Activated CD8-positive, alpha-beta T cell treated with anti-CD3 and anti-CD28 coated beads, Interleukin-2, amount 10 ng/mL, durations not matched to agents 7 days and 5 days (primary cell): ENCODE data around the gene IL26. TPM values are rescaled to one million over a fixed set of nuclear protein-coding genes. Genes with fewer than 3 reads are reported as not detected.

Experiments used
- ATAC-seq: fragments of 150-1000 bp; cut with Tn5 transposase; one replicate; pipeline ENCODE4 v1.10.0; 2021; ENCODE audit warnings: moderate library complexity
- CTCF ChIA-PET: fragments of 350-600 bp; sonication (Branson Sonifier 250); formaldehyde crosslinking; loops from one replicate; lab custom pipeline; 2021; ENCODE audit warnings: antibody characterized with exemption; lab: Charles Lee
- POLR2A ChIA-PET: fragments of 350-600 bp; sonication (Branson Sonifier 250); formaldehyde crosslinking; loops from one replicate; lab custom pipeline; 2021; ENCODE audit warnings: antibody characterized with exemption; lab: Charles Lee
- DNase-seq: peaks from one replicate; pipeline ENCODE4 v3.0.0-alpha.2; 2020
- H3K27ac Mint-ChIP-seq: one replicate; pipeline ENCODE4 v1.8.0; 2021; ENCODE audit warnings: mild to moderate bottlenecking, mixed read lengths
- H3K27me3 Mint-ChIP-seq: one replicate; pipeline ENCODE4 v1.8.0; 2021; ENCODE audit warnings: low read depth, mixed read lengths
- H3K36me3 Mint-ChIP-seq: one replicate; pipeline ENCODE4 v1.8.0; 2021; ENCODE audit warnings: low read depth, mixed read lengths
- H3K4me1 Mint-ChIP-seq: one replicate; pipeline ENCODE4 v1.8.0; 2021; ENCODE audit warnings: low read depth, mixed read lengths
- H3K4me3 Mint-ChIP-seq: one replicate; pipeline ENCODE4 v1.8.0; 2021; ENCODE audit warnings: mild to moderate bottlenecking, mixed read lengths
- H3K9me3 Mint-ChIP-seq: one replicate; pipeline ENCODE4 v1.8.0; 2022; ENCODE audit warnings: mixed read lengths; ENCODE audit not compliant: insufficient read depth
- total RNA-seq, 2 experiments: library from RNA; stranded (reverse); gene quantifications; one replicate each; pipeline ENCODE4 v1.2.3, GENCODE V29; 2021

The IL26 gene, protein sequence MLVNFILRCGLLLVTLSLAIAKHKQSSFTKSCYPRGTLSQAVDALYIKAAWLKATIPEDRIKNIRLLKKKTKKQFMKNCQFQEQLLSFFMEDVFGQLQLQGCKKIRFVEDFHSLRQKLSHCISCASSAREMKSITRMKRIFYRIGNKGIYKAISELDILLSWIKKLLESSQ
- total RNA-seq: under 1 TPM in 1 of 2 experiments, not detected in 1; 0.23 TPM

DNA sequence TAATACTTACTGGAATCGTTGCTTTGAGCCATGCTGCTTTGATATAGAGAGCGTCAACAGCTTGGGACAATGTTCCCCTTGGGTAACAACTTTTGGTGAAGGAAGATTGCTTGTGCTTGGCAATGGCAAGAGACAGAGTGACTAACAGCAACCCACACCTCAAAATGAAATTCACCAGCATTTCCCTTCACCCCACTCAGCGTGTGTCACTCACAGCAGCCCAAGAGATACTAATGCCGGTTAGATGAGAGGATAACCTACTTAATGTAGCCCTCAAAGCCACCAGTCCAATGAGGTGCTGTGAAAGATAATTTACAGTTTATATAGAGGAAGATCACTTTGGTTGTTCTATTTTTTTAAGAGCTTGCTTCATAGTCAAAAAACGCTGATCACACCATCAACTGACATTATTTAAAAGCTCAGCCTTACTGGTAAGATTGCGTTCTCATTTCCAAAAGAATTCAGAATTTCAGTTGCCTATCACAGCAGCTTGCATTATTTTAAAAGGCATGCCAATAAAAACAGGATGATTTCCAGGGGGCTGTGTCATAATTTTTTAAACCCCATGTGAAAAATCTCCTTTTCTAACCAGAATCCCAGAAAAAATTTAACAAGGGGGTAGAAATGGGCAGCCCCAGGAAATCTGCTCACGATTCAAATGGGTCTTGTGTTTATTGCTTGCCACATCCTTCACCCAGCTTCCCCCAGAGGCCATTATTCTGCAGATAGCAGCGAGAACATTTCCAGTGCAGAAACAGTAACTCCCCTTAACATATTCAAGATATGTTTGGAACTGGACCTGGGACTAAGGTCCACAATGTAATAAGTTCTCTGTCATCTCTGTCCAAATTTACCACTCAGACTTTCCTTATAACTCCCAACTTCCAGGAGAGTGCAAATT lies at the start of gene IL26:
Gene IL26 (minus strand): TSS at position 235 of the 901 bp plus-strand sequence. CDS start 54 bp downstream, at position 181.
- no peak for ATAC-seq
- Mint-ChIP-seq H3K36me3 (no peaks in the 10 kb centered on the region), H3K27me3 (peaks cover 7% of the 10 kb centered on the region), H3K27ac (no peak within 1 kb of the TSS), H3K4me1 (peaks cover 18% of the 10 kb centered on the region), H3K4me3 (no peak within 1 kb of the TSS), H3K9me3 (no peaks in the 10 kb centered on the region)
- ChIA-PET CTCF (interaction anchor here (0.8 to 6.0 kb wide), 8 partner anchors 11 to 186 kb away, joined by 3 to 84 read pairs (median 4); no protein-coding TSS in a partner anchor), POLR2A (interaction anchor here (0.9 kb wide), 1 partner anchor 582 kb away, joined by 3 read pairs; the partner anchor contains the start of gene MDM2)
- DNase-seq: no peak

DNA sequence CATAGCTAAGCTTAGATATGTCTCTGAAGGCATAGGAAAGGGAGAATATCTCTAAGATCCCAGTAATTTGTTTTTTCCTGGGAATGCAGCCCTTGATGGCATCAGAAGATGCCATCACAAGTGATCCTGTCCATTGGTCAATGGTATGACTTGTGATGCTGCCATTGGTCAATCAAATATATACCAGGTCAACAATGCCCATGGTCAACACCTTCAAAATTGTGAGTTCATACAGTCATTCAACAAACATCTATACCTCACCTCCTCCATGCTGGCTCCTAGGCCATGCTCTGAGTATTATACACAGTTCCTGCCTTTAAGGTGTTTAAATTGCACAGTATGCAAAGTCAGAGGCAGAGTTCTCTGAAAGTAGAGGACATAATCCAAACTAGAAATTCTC lies 47.1 kb upstream of the IL26 start:
- no peak for ATAC-seq
- POLR2A ChIA-PET: no interaction called here
- no peak for DNase-seq
- CTCF ChIA-PET: interaction anchor here (1.7 kb wide), 1 partner anchor 50 kb away, joined by 4 read pairs; no protein-coding TSS in a partner anchor
- peaks cover 41% of the 10 kb centered on the region for H3K4me1 Mint-ChIP-seq
- no peaks in the 10 kb centered on the region for H3K9me3 Mint-ChIP-seq
- H3K27ac Mint-ChIP-seq: no peak overlapping the region
- H3K36me3 Mint-ChIP-seq: no peaks in the 10 kb centered on the region
- H3K27me3 Mint-ChIP-seq: peaks cover 4% of the 10 kb centered on the region
- no peak overlapping the region for H3K4me3 Mint-ChIP-seq

DNA sequence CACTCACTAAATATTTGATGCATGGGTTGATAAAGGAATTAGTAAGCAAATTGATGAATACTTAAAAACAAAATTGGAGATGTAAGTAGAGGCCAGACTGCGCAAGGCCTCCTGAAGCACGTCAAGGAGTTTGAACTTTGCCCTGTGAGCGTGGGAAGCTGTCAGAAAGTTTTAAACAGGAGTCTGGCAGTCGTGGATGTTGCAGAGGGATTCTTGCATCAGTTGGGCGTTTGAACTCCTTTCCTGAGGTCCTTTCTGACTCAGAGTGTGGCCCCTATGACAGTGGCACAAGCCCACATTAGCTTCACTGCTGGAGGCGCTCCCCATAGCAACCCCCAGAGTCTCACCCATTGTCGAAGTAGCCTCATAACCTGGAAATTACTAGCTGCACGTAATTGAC lies 45.7 kb upstream of the IL26 start:
- no peaks in the 10 kb centered on the region for H3K9me3 Mint-ChIP-seq
- DNase-seq (no peak), ATAC-seq (no peak)
- POLR2A ChIA-PET: no interaction called here
- no peak overlapping the region for H3K4me3 Mint-ChIP-seq
- peaks cover 42% of the 10 kb centered on the region for H3K4me1 Mint-ChIP-seq
- no peak overlapping the region for H3K27ac Mint-ChIP-seq
- H3K36me3 Mint-ChIP-seq: no peaks in the 10 kb centered on the region
- peaks cover 4% of the 10 kb centered on the region for H3K27me3 Mint-ChIP-seq
- CTCF ChIA-PET: interaction anchor here (0.8 to 1.4 kb wide), 3 partner anchors 10 to 231 kb away, joined by 3 to 6 read pairs (median 3); no protein-coding TSS in a partner anchor

DNA sequence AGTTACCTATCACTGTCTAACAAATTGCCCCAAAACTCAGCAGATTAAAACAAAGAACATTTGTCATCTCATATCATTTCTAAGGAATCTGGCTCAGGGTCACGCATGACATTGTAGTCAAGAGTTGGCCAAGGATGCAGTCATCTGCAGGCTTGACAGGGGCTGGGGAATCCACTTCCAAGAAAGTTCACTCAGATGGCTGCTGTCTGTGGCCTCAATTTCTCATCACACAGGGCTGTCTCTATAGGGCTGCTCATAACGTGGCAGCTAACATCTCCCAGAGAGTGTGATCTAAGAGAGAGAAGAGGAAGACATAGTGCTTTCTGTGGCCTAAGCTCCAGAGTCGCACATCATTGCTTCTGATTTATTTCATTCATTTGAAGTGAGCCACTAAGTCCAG lies 44.7 kb upstream of the IL26 start:
- DNase-seq (no peak), ATAC-seq (no peak)
- no peaks in the 10 kb centered on the region for H3K9me3 Mint-ChIP-seq
- peaks cover 39% of the 10 kb centered on the region for H3K4me1 Mint-ChIP-seq
- H3K27ac Mint-ChIP-seq: no peak overlapping the region
- ChIA-PET POLR2A (interaction anchor here (0.5 to 1.8 kb wide), 2 partner anchors 29 to 687 kb away, joined by 3 to 5 read pairs; no protein-coding TSS in a partner anchor), CTCF (interaction anchor here (1.2 kb wide), 1 partner anchor 47 kb away, joined by 5 read pairs; no protein-coding TSS in a partner anchor)
- H3K36me3 Mint-ChIP-seq: no peaks in the 10 kb centered on the region
- peaks cover 7% of the 10 kb centered on the region for H3K27me3 Mint-ChIP-seq
- no peak overlapping the region for H3K4me3 Mint-ChIP-seq

DNA sequence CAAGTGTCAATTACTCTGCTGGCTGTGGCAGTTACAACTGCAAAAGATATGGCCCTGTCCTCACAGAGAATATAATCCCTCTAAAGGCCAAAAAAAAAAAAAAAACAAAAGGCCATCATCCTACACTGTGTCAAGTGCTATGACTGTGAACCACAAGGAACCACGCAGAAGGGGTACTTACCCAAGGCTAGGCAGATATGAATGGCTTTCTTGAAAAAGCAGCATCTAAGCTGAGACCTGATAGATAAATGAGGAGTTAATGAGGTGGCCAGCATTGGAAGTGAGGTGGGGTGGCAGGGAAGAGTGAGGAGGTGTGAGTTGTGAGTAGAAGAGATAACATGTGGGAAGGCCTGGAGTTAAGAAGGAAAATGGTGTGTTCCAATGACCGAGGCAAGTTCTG lies 44.2 kb upstream of the IL26 start:
- DNase-seq (no peak), ATAC-seq (no peak)
- peaks cover 39% of the 10 kb centered on the region for H3K4me1 Mint-ChIP-seq
- peaks cover 8% of the 10 kb centered on the region for H3K27me3 Mint-ChIP-seq
- no peak overlapping the region for H3K27ac Mint-ChIP-seq
- CTCF ChIA-PET: interaction anchor here (1.2 kb wide), 1 partner anchor 46 kb away, joined by 5 read pairs; no protein-coding TSS in a partner anchor
- no peaks in the 10 kb centered on the region for H3K9me3 Mint-ChIP-seq
- POLR2A ChIA-PET: interaction anchor here (0.5 to 1.8 kb wide), 2 partner anchors 29 to 688 kb away, joined by 3 to 5 read pairs; no protein-coding TSS in a partner anchor
- no peak overlapping the region for H3K4me3 Mint-ChIP-seq
- H3K36me3 Mint-ChIP-seq: no peaks in the 10 kb centered on the region

DNA sequence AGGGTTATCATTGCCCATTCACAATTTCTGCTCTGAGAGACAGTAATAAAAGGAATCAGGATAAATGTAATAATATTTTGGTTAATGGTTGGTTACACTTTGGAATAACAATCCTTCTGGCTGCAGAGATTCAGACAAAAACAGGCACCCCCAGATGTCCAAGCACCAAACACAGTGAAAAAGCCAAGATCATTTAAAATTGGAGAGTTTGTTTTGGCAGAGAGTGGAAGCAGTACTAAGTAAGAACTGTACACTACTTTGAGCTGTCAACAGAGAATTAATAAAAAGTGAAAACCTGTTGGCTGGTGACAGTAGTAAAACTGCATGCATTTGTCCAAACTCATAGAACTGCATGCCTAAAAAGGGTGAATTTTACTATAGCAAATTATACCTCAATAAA lies 43.4 kb upstream of the IL26 start:
- no peaks in the 10 kb centered on the region for H3K9me3 Mint-ChIP-seq
- H3K4me3 Mint-ChIP-seq: no peak overlapping the region
- H3K4me1 Mint-ChIP-seq: peaks cover 39% of the 10 kb centered on the region
- no peak overlapping the region for H3K27ac Mint-ChIP-seq
- H3K27me3 Mint-ChIP-seq: peaks cover 16% of the 10 kb centered on the region
- H3K36me3 Mint-ChIP-seq: no peaks in the 10 kb centered on the region
- no peak for DNase-seq
- ChIA-PET POLR2A (interaction anchor here (1.8 kb wide), 1 partner anchor 28 kb away, joined by 5 read pairs; no protein-coding TSS in a partner anchor), CTCF (no interaction called here)
- no peak for ATAC-seq

DNA sequence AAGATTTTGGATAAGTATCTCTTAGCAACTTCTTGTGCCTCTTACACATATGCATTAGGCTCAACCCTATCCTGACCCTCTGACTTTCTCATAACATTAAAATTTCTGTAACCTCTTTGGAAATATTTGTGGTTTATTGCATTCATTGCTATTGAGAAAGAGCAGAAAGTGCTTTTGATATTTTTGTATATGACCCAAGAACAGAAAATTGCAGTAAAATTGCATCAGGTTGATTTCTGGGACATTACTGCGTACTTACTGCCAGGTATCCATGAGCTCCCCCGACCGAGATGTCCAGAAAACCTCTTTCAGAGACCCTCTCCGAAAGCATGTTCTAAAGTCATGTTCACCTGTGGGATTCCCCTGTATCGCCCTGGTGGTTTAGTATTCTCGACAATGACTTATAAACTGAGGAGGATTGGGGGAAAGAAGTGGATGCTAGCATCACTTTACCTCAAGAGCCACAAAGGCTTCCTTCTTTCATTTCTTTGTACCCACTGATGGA lies 42.3 kb upstream of the IL26 start:
- CTCF ChIA-PET: no interaction called here
- peaks cover 21% of the 10 kb centered on the region for H3K27me3 Mint-ChIP-seq
- ATAC-seq: peak; percentile 72
- peaks cover 39% of the 10 kb centered on the region for H3K4me1 Mint-ChIP-seq
- H3K36me3 Mint-ChIP-seq: no peaks in the 10 kb centered on the region
- H3K27ac Mint-ChIP-seq: no peak overlapping the region
- H3K9me3 Mint-ChIP-seq: no peaks in the 10 kb centered on the region
- POLR2A ChIA-PET: no interaction called here
- DNase-seq: peak; percentile 32
- H3K4me3 Mint-ChIP-seq: no peak overlapping the region

DNA sequence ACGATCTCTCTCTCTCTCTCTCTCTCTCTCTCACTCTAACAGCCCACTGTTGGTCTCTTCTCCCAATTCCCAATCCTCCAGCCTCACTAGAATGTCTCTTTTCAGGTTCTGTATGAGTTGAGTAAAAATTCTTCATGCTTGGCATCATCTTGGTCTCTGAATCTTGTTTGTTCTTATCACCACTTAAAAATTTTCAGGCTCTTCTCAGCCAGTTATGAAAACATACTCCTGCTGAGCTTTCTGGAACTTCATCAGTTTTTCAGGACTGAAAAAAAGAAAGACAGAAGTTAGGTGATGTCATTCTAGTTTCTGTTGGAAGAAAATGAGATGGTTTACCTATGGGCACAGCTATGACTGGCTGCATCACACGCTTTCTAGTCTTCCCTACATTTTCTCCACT lies 39.2 kb upstream of the IL26 start:
- ATAC-seq (no peak), DNase-seq (no peak)
- no peak overlapping the region for H3K4me3 Mint-ChIP-seq
- POLR2A ChIA-PET: no interaction called here
- CTCF ChIA-PET: no interaction called here
- peaks cover 53% of the 10 kb centered on the region for H3K4me1 Mint-ChIP-seq
- no peaks in the 10 kb centered on the region for H3K9me3 Mint-ChIP-seq
- H3K27me3 Mint-ChIP-seq: peaks cover 18% of the 10 kb centered on the region
- no peaks in the 10 kb centered on the region for H3K36me3 Mint-ChIP-seq
- H3K27ac Mint-ChIP-seq: no peak overlapping the region

DNA sequence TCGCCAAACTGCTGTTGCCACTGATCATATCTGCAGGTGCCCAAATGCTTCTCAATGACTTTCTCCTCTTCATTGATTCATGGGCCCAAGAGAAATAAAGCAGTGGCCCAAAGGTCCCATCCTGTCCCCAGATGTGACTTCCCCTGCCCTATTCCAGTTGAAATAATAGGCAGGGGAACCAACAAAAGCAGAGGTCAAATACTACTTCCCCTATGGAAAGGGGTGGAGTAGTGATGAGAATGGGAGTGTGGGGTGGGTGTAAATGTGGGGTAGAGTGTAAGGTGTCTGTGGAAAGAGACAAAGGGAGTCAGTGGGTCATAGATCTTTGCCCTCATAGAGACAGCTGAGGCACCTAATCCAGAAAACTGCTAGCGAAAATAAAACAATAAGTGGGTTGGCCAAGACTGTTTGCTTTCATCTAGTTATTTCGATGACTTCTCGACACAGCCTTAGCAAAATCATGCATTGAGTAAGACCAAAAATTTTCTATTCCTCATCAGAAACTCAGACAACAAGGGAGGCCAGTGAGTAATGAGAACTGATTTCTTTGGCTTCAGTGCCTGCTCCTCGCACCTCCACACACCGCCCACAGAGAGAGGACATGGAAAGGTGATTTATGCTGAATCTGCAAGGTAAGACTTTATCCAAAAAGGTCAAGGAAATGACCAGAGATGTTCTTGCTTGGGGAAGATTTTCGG lies 38.7 kb upstream of the IL26 start:
- POLR2A ChIA-PET: no interaction called here
- Mint-ChIP-seq H3K4me1 (peaks cover 54% of the 10 kb centered on the region), H3K27me3 (peaks cover 17% of the 10 kb centered on the region), H3K27ac (no peak overlapping the region), H3K36me3 (no peaks in the 10 kb centered on the region), H3K4me3 (no peak overlapping the region), H3K9me3 (no peaks in the 10 kb centered on the region)
- ATAC-seq (no peak), DNase-seq (no peak)
- CTCF ChIA-PET: no interaction called here

DNA sequence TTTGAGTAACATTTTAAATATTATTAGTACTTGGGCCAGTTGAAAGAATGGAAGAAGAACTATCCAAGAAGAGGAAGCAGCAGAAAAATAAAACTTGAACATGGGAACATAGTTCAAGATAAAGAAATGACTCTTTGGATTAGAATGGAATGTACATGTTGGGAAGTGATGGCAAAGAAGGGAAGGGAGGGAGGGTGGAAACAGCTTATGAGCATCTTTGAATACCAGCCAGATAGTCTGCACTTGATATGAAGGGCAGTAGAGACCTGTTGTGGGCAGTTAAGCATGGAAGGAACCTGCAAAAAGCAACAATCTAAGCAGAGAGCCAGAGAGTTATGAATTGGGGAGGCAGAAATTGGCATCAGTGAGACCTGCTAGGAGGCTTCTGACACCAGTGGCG lies 37.8 kb upstream of the IL26 start:
- peaks cover 51% of the 10 kb centered on the region for H3K4me1 Mint-ChIP-seq
- ChIA-PET CTCF (no interaction called here), POLR2A (no interaction called here)
- no peaks in the 10 kb centered on the region for H3K36me3 Mint-ChIP-seq
- H3K27me3 Mint-ChIP-seq: peaks cover 17% of the 10 kb centered on the region
- DNase-seq (no peak), ATAC-seq (no peak)
- no peak overlapping the region for H3K27ac Mint-ChIP-seq
- no peak overlapping the region for H3K4me3 Mint-ChIP-seq
- no peaks in the 10 kb centered on the region for H3K9me3 Mint-ChIP-seq

DNA sequence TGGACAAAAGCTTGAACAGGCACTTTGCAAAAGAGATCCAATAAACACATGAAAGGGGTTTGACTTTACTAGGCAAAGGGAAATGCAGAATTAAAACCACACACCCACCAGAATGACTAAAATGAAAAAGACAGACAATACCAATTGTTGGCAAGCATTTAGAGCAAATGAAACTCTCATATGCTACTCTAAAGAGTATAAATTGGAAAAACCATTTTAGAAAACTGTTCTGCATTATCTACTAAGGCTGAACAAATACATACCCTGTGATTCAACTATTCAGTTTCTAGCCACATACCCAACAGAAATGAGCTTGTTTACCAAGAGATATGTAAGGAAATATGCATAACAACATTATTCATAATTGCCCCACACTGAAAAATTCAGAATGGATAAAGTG lies 36.3 kb upstream of the IL26 start:
- ChIA-PET POLR2A (interaction anchor here (0.6 kb wide), 1 partner anchor 41 kb away, joined by 3 read pairs; no protein-coding TSS in a partner anchor), CTCF (interaction anchor here (0.7 to 1.7 kb wide), 4 partner anchors 10 to 222 kb away, joined by 3 to 6 read pairs (median 4); no protein-coding TSS in a partner anchor)
- Mint-ChIP-seq H3K9me3 (no peaks in the 10 kb centered on the region), H3K27me3 (peaks cover 21% of the 10 kb centered on the region), H3K4me3 (no peak overlapping the region), H3K4me1 (peaks cover 38% of the 10 kb centered on the region), H3K27ac (no peak overlapping the region), H3K36me3 (no peaks in the 10 kb centered on the region)
- ATAC-seq (no peak), DNase-seq (no peak)
